Measurements from ENCODE around the gene SREBF2. TPM values are rescaled to one million over a fixed set of nuclear protein-coding genes. Genes with fewer than 3 reads are reported as not detected.
A peak's percentile ranks its signal among the peaks of the same experiment; 100 is the strongest.

Gene SREBF2
- total RNA-seq, 6 experiments from 2014 or later = 29.3 to 42.1 (median 37.6) TPM

GRCh38 chr22:41951898-41952474, 119.1 kb downstream of the SREBF2 start, which contains the start of gene SMIM45:
Gene SMIM45, plus strand, starts transcription at chr22:41952150.
- no peak for DNase-seq
- H3K36me3 Mint-ChIP-seq (ENCODE audit: low read depth) = no peaks in the 10 kb centered on the region
- TF ChIP-seq CTCF (IDR thresholded peaks at IDR 0.05) = peak; percentile 24; the same call in 1 of the 2 replicates
- no peaks in the 10 kb centered on the region for H3K9me3 Mint-ChIP-seq
- H3K27ac Mint-ChIP-seq = no peak within 1 kb of the TSS
- peaks cover 2% of the 10 kb centered on the region for H3K27me3 Mint-ChIP-seq (ENCODE audit: insufficient read depth)
- H3K4me1 Mint-ChIP-seq (ENCODE audit: low read depth) = no peaks in the 10 kb centered on the region
- no peak within 1 kb of the TSS for H3K4me3 Mint-ChIP-seq

- Mint-ChIP-seq H3K27ac (no peak overlapping the region), H3K9me3 (no peaks in the 10 kb centered on the region), H3K4me3 (no peak overlapping the region), H3K36me3 (ENCODE audit: low read depth) (no peaks in the 10 kb centered on the region), H3K4me1 (ENCODE audit: low read depth) (peaks cover 5% of the 10 kb centered on the region), H3K27me3 (ENCODE audit: insufficient read depth) (peaks cover 4% of the 10 kb centered on the region)
- no peak for DNase-seq
- no peak for TF ChIP-seq CTCF (IDR thresholded peaks at IDR 0.05)
Measured at GRCh38 chr22:41952713-41953112, 119.8 kb downstream of the SREBF2 start.

Small RNA genes within 50 kb of the gene (microRNA-seq; reads per million reads assigned to microRNA genes)
- gene MIR33A = 31.7 reads per million, percentile 32 among the genes with 10 or more reads in this experiment

Other genes starting within 250 kb of the SREBF2 start
- gene PMM1, start 243.3 kb upstream of the SREBF2 start, total RNA-seq (2021; fragmentation: NEBNext Ultra II Directional; extraction: Animal tissue kit (Norgen Biotek cat#: 25700)) = 10 to 100 TPM; 60.1 to 69.2 (median 64.8) TPM
- gene DESI1, start 212.1 kb upstream of the SREBF2 start, total RNA-seq (2021; fragmentation: NEBNext Ultra II Directional; extraction: Animal tissue kit (Norgen Biotek cat#: 25700)) = 10 to 100 TPM; 41.4 to 53.3 (median 46.1) TPM
- gene XRCC6, start 211.8 kb upstream of the SREBF2 start, total RNA-seq (2021; fragmentation: NEBNext Ultra II Directional; extraction: Animal tissue kit (Norgen Biotek cat#: 25700)) = 100 to 1,000 TPM; 324 to 395 (median 373) TPM
- 100 to 1,000 TPM; 208 to 263 (median 234) TPM for gene SNU13, start 144.2 kb upstream of the SREBF2 start, total RNA-seq (2021; fragmentation: NEBNext Ultra II Directional; extraction: Animal tissue kit (Norgen Biotek cat#: 25700))
- gene MEI1, start 133.6 kb upstream of the SREBF2 start, total RNA-seq (2021; fragmentation: NEBNext Ultra II Directional; extraction: Animal tissue kit (Norgen Biotek cat#: 25700)) = under 1 TPM in 4 of 6 experiments, not detected in 2; 0.24 to 0.53 (median 0.34) TPM
- 10 to 100 TPM in 2 of 6 experiments, 1 to 10 TPM in 4; 8.9 to 10.4 (median 9.1) TPM for gene CCDC134, start 32.4 kb upstream of the SREBF2 start, total RNA-seq (2021; fragmentation: NEBNext Ultra II Directional; extraction: Animal tissue kit (Norgen Biotek cat#: 25700))
- gene SHISA8, start 82.0 kb downstream of the SREBF2 start, total RNA-seq (2021; fragmentation: NEBNext Ultra II Directional; extraction: Animal tissue kit (Norgen Biotek cat#: 25700)) = not detected
- gene TNFRSF13C, start 93.7 kb downstream of the SREBF2 start, total RNA-seq (2021; fragmentation: NEBNext Ultra II Directional; extraction: Animal tissue kit (Norgen Biotek cat#: 25700)) = under 1 TPM; 0.05 to 0.32 (median 0.25) TPM
- gene CENPM, start 114.0 kb downstream of the SREBF2 start, total RNA-seq (2021; fragmentation: NEBNext Ultra II Directional; extraction: Animal tissue kit (Norgen Biotek cat#: 25700)) = 10 to 100 TPM; 15.6 to 29.4 (median 26.3) TPM
- under 1 TPM in 2 of 6 experiments, not detected in 4; 0.05 to 0.17 TPM for gene SEPTIN3, start 136.3 kb downstream of the SREBF2 start, total RNA-seq (2021; fragmentation: NEBNext Ultra II Directional; extraction: Animal tissue kit (Norgen Biotek cat#: 25700))
- not detected for gene WBP2NL, start 165.7 kb downstream of the SREBF2 start, total RNA-seq (2021; fragmentation: NEBNext Ultra II Directional; extraction: Animal tissue kit (Norgen Biotek cat#: 25700))
- 10 to 100 TPM; 19.5 to 24.4 (median 21.7) TPM for gene NAGA, start 237.7 kb downstream of the SREBF2 start, total RNA-seq (2021; fragmentation: NEBNext Ultra II Directional; extraction: Animal tissue kit (Norgen Biotek cat#: 25700))
- 10 to 100 TPM in 2 of 6 experiments, 1 to 10 TPM in 4; 7.4 to 12.5 (median 7.6) TPM for gene PHETA2, start 241.1 kb downstream of the SREBF2 start, total RNA-seq (2021; fragmentation: NEBNext Ultra II Directional; extraction: Animal tissue kit (Norgen Biotek cat#: 25700))
- 10 to 100 TPM; 46.8 to 55.4 (median 51.7) TPM for gene SMDT1, start 246.6 kb downstream of the SREBF2 start, total RNA-seq (2021; fragmentation: NEBNext Ultra II Directional; extraction: Animal tissue kit (Norgen Biotek cat#: 25700))